Effector memory CD4-positive, alpha-beta T cell (primary cell): Measurements from ENCODE around the gene ADAMTSL3.

ENCODE experiments used
- DNase-seq, 3 donors: peaks; one replicate each; pipeline ENCODE4 v3.0.0-alpha.2; 2020
- H3K27ac ChIP-seq: 2 replicates; pipeline ENCODE4 v1.7.0; 2013; ENCODE audit warnings: mild to moderate bottlenecking, low read length, moderate library complexity; ENCODE audit not compliant: insufficient read depth, poor library complexity, severe bottlenecking
- H3K27me3 ChIP-seq: replicated peaks from 2 replicates; pipeline ENCODE4 v1.7.0; 2013; ENCODE audit warnings: mild to moderate bottlenecking, low read length; ENCODE audit not compliant: insufficient read depth, control insufficient read depth, poor library complexity, severe bottlenecking
- H3K36me3 ChIP-seq: 2 replicates; pipeline ENCODE4 v1.7.0; 2013; ENCODE audit warnings: mild to moderate bottlenecking, low read length, moderate library complexity; ENCODE audit not compliant: control insufficient read depth, insufficient read depth
- H3K4me1 ChIP-seq: 2 replicates; pipeline ENCODE4 v1.7.0; 2013; ENCODE audit warnings: low read length, mild to moderate bottlenecking; ENCODE audit not compliant: control insufficient read depth, insufficient read depth, poor library complexity, severe bottlenecking
- H3K4me3 ChIP-seq: 2 replicates; pipeline ENCODE4 v1.7.0; 2013; ENCODE audit warnings: low read length, low read depth, mild to moderate bottlenecking; ENCODE audit not compliant: insufficient read depth, poor library complexity, severe bottlenecking
- H3K9me3 ChIP-seq: 2 replicates; pipeline ENCODE4 v1.7.0; 2013; ENCODE audit warnings: mild to moderate bottlenecking, low read length, moderate library complexity; ENCODE audit not compliant: control insufficient read depth
- total RNA-seq, 3 donors: gene quantifications; one replicate each; lab custom pipeline; 2026; lab: John Stamatoyannopoulos, UW

The ADAMTSL3 gene
- total RNA-seq = 0 reads per million in 3 donors

- no peaks in the 10 kb centered on the region for H3K4me1 ChIP-seq
- H3K4me3 ChIP-seq = no peak within 1 kb of the TSS
- no peak within 1 kb of the TSS for H3K27ac ChIP-seq
- peaks cover 7% of the 10 kb centered on the region for H3K27me3 ChIP-seq
- no peak for DNase-seq
- H3K9me3 ChIP-seq = no peaks in the 10 kb centered on the region
- no peaks in the 10 kb centered on the region for H3K36me3 ChIP-seq
These were observed at the start of gene ADAMTSL3 for GRCh38 chr15:83653639-83654378. Gene ADAMTSL3 (plus strand): TSS chr15:83654123. CDS start chr15:83655762, 1,639 bp downstream.

- Histone ChIP-seq H3K27me3 (no peaks in the 10 kb centered on the region), H3K9me3 (no peaks in the 10 kb centered on the region), H3K4me1 (no peaks in the 10 kb centered on the region), H3K27ac (no peak overlapping the region), H3K36me3 (no peaks in the 10 kb centered on the region), H3K4me3 (no peak overlapping the region)
- DNase-seq = no peak
These were observed 49.4 kb upstream of the ADAMTSL3 start for GRCh38 chr15:83604549-83604948.

GRCh38 chr15:83605111-83605945, 48.6 kb upstream of the ADAMTSL3 start:
- no peaks in the 10 kb centered on the region for H3K27me3 ChIP-seq
- no peak overlapping the region for H3K27ac ChIP-seq
- H3K4me3 ChIP-seq = no peak overlapping the region
- H3K4me1 ChIP-seq = no peaks in the 10 kb centered on the region
- DNase-seq = no peak
- H3K9me3 ChIP-seq = no peaks in the 10 kb centered on the region
- no peaks in the 10 kb centered on the region for H3K36me3 ChIP-seq

GRCh38 chr15:83610132-83610531, 43.8 kb upstream of the ADAMTSL3 start:
- H3K36me3 ChIP-seq = no peaks in the 10 kb centered on the region
- H3K4me1 ChIP-seq = no peaks in the 10 kb centered on the region
- no peaks in the 10 kb centered on the region for H3K27me3 ChIP-seq
- H3K4me3 ChIP-seq = no peak overlapping the region
- H3K9me3 ChIP-seq = no peaks in the 10 kb centered on the region
- no peak for DNase-seq
- no peak overlapping the region for H3K27ac ChIP-seq

GRCh38 chr15:83610901-83611685, 42.8 kb upstream of the ADAMTSL3 start:
- DNase-seq = no peak
- Histone ChIP-seq H3K27ac (no peak overlapping the region), H3K4me1 (no peaks in the 10 kb centered on the region), H3K9me3 (no peaks in the 10 kb centered on the region), H3K4me3 (no peak overlapping the region), H3K36me3 (no peaks in the 10 kb centered on the region), H3K27me3 (no peaks in the 10 kb centered on the region)

GRCh38 chr15:83612226-83612625, 41.7 kb upstream of the ADAMTSL3 start:
- Histone ChIP-seq H3K4me1 (no peaks in the 10 kb centered on the region), H3K27ac (no peak overlapping the region), H3K36me3 (no peaks in the 10 kb centered on the region), H3K27me3 (no peaks in the 10 kb centered on the region), H3K4me3 (no peak overlapping the region), H3K9me3 (no peaks in the 10 kb centered on the region)
- DNase-seq = no peak

GRCh38 chr15:83612898-83613635, 40.9 kb upstream of the ADAMTSL3 start:
- Histone ChIP-seq H3K4me3 (no peak overlapping the region), H3K27ac (no peak overlapping the region), H3K4me1 (no peaks in the 10 kb centered on the region), H3K27me3 (no peaks in the 10 kb centered on the region), H3K9me3 (no peaks in the 10 kb centered on the region), H3K36me3 (no peaks in the 10 kb centered on the region)
- no peak for DNase-seq

GRCh38 chr15:83613714-83614113, 40.2 kb upstream of the ADAMTSL3 start:
- Histone ChIP-seq H3K4me1 (no peaks in the 10 kb centered on the region), H3K4me3 (no peak overlapping the region), H3K27me3 (no peaks in the 10 kb centered on the region), H3K9me3 (no peaks in the 10 kb centered on the region), H3K27ac (no peak overlapping the region), H3K36me3 (no peaks in the 10 kb centered on the region)
- no peak for DNase-seq

- Histone ChIP-seq H3K4me3 (no peak overlapping the region), H3K27ac (no peak overlapping the region), H3K36me3 (no peaks in the 10 kb centered on the region), H3K27me3 (no peaks in the 10 kb centered on the region), H3K4me1 (no peaks in the 10 kb centered on the region), H3K9me3 (no peaks in the 10 kb centered on the region)
- no peak for DNase-seq
These were observed 37.1 kb upstream of the ADAMTSL3 start for GRCh38 chr15:83616840-83617239.
